Dendritic cell treated with granulocyte-macrophage colony-stimulating factor and Interleukin-4, amounts not matched to agents 40 ng/mL and 50 ng/mL, for 4 days (primary cell): ENCODE data around the gene ZNF385C.

Source experiments
- H3K27ac Mint-ChIP-seq: one replicate; pipeline ENCODE4 v1.8.0; 2022; ENCODE audit warnings: mild to moderate bottlenecking, mixed read lengths
- H3K27me3 Mint-ChIP-seq: one replicate; pipeline ENCODE4 v1.8.0; 2022; ENCODE audit warnings: mild to moderate bottlenecking, mixed read lengths
- H3K36me3 Mint-ChIP-seq: one replicate; pipeline ENCODE4 v1.8.0; 2022; ENCODE audit warnings: low read depth, mixed read lengths
- H3K4me1 Mint-ChIP-seq: one replicate; pipeline ENCODE4 v1.8.0; 2022; ENCODE audit warnings: low read depth, mixed read lengths
- H3K4me3 Mint-ChIP-seq: one replicate; pipeline ENCODE4 v1.8.0; 2022; ENCODE audit warnings: mild to moderate bottlenecking, moderate library complexity, mixed read lengths
- H3K9me3 Mint-ChIP-seq: one replicate; pipeline ENCODE4 v1.8.0; 2022; ENCODE audit warnings: mixed read lengths
- intact Hi-C: fragments of 100-400 bp; cut with micrococcal nuclease; formaldehyde crosslinking; loops from one replicate; pipeline ENCODE4 v1.15.0; 2022

Gene ZNF385C

DNA sequence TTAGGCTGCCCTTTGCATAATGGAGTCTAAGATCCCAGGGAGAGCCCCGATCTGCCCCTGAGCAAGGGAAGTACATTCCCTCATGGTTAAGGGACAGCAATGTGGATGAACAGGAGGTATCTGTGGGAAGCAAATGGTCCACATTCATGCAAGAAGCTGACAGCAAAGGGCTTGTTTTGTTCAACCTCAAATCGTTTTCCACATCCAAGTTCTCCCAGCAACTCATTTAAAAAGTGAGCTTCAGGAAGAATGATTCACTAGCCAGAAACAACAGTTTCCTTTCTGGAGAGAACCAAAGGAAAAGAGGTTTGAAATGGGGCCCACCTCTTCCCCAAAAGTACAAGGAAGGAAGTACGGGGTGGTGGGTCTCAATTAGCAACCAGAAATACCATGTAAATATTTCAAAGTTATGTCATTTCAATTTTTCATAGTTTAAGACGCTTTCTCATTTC is 33.7 kb upstream of the ZNF385C start:
- Mint-ChIP-seq H3K4me3 (no peak overlapping the region), H3K4me1 (peaks cover 82% of the 10 kb centered on the region), H3K27ac (peak overlapping the region; percentile 85), H3K27me3 (no peaks in the 10 kb centered on the region), H3K9me3 (no peaks in the 10 kb centered on the region), H3K36me3 (peaks cover 88% of the 10 kb centered on the region)
- intact Hi-C loops: loop anchor here (5.0 kb wide), 1 partner anchor 35 kb away; no protein-coding TSS in a partner anchor

GRCh38 chr17:42131232-42131631 is 33.0 kb upstream of the ZNF385C start:
- intact Hi-C loops: loop anchor here (5.0 kb wide), 1 partner anchor 36 kb away; no protein-coding TSS in a partner anchor
- peak overlapping the region; percentile 85 for H3K27ac Mint-ChIP-seq
- H3K27me3 Mint-ChIP-seq: no peaks in the 10 kb centered on the region
- H3K4me3 Mint-ChIP-seq: peak overlapping the region; percentile 2
- peaks cover 75% of the 10 kb centered on the region for H3K4me1 Mint-ChIP-seq
- H3K36me3 Mint-ChIP-seq: peaks cover 88% of the 10 kb centered on the region
- no peaks in the 10 kb centered on the region for H3K9me3 Mint-ChIP-seq

DNA sequence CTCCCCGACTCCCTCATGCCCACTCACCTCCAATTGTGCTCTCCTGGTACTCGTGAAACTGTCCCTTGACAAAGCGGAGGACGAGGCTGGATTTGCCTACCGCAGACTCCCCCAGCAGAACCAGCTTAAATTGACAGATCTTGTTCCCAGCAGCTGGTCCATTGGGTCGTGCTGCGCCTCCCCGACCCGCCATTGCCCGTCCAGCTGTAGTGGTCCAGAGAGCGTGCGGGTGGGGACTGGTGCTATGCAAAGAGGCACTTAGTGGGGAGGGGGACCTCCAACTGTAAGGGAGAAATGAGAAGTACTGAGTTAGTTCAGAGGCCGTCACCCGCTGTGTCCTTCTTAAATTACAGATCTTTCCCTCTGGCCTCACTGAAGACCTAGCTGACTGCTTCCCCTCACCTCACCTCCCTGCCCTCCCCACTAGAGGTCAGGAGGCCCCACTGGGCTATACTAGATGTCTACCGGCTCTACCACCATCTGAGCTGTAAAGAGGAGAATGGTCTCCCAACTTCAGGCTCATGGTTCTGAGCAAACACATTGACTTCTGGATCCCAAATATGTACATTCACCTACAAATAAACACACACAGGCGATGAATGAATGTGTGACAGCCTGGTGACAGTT is 32.1 kb upstream of the ZNF385C start:
- Mint-ChIP-seq H3K4me3 (peak overlapping the region; percentile 53), H3K4me1 (peaks cover 67% of the 10 kb centered on the region), H3K27me3 (no peaks in the 10 kb centered on the region), H3K36me3 (peaks cover 88% of the 10 kb centered on the region), H3K27ac (peak overlapping the region; percentile 85), H3K9me3 (no peaks in the 10 kb centered on the region)
- intact Hi-C loops: loop anchor here (5.0 kb wide), 1 partner anchor 37 kb away; no protein-coding TSS in a partner anchor

- intact Hi-C loops: no loop called here
- no peaks in the 10 kb centered on the region for H3K27me3 Mint-ChIP-seq
- H3K4me1 Mint-ChIP-seq: peaks cover 64% of the 10 kb centered on the region
- H3K27ac Mint-ChIP-seq: peak overlapping the region; percentile 85
- H3K36me3 Mint-ChIP-seq: peaks cover 92% of the 10 kb centered on the region
- no peaks in the 10 kb centered on the region for H3K9me3 Mint-ChIP-seq
- peak overlapping the region; percentile 44 for H3K4me3 Mint-ChIP-seq
Measured at GRCh38 chr17:42129109-42129837, 31.0 kb upstream of the ZNF385C start.

DNA sequence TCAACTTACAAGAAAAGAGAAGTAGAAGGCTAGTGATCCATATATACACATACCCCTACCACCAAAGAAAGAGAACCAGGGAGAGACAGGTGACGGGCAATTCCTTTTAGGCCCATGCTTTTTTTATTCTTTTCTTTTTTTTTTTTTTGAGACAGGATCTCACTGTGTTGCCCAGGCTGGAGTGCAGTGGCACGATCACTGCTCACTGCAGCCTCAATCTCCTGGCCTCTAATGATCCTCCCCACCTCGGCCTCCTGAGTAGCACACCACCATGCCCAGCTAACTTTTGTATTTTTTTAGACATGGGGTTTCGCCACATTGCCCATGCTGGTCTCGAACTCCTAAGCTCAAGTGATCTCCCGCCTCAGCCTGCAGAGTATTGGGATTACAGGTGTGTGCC is 29.1 kb upstream of the ZNF385C start:
- H3K27ac Mint-ChIP-seq: peak overlapping the region; percentile 46
- no peak overlapping the region for H3K4me3 Mint-ChIP-seq
- H3K27me3 Mint-ChIP-seq: no peaks in the 10 kb centered on the region
- H3K4me1 Mint-ChIP-seq: peaks cover 49% of the 10 kb centered on the region
- no peaks in the 10 kb centered on the region for H3K9me3 Mint-ChIP-seq
- intact Hi-C loops: no loop called here
- H3K36me3 Mint-ChIP-seq: peaks cover 90% of the 10 kb centered on the region

DNA sequence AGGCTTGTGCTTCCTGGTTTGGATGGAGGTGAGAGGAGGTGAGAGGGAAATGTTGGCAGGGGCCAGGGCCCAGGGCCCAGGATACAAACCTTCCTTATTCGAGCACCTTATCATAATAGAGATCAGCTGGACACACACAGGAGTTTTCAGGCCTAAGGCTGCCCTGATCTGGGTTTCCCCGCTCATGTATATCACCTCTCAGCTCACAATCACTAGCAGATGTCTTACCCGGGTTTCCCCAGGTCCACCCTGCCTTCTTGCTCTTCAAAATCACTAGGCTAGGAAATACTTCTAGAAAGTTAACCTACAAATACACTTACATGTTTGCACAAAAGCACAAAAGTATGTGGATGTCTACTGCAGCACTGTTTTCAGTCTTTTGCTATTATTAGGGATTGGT is 28.6 kb upstream of the ZNF385C start:
- Mint-ChIP-seq H3K9me3 (no peaks in the 10 kb centered on the region), H3K27me3 (no peaks in the 10 kb centered on the region), H3K36me3 (peaks cover 96% of the 10 kb centered on the region), H3K4me3 (no peak overlapping the region), H3K4me1 (peaks cover 53% of the 10 kb centered on the region), H3K27ac (peak overlapping the region; percentile 46)
- intact Hi-C loops: no loop called here

DNA sequence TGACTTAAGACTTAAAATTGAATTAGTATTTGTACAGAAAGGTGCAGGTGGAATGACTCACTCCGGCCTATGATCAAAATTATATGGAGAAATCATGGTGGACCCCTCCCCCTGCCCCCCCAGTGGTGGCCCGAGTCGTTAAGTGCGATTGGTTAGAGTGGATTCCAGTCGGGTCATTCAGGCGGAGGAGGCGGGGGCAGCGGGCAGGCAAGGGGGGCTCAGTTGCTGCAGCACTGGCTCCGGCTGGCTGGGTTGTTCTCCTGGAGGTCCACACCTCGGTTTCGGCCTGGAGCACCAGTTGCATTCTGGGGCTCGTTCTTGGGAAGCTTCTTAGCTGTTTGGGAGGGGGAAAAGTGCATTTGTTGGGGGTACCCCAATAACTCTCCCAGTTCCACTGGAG is 27.3 kb upstream of the ZNF385C start:
- intact Hi-C loops: no loop called here
- no peak overlapping the region for H3K27ac Mint-ChIP-seq

GRCh38 chr17:42124256-42124655 is 26.0 kb upstream of the ZNF385C start:
- H3K9me3 Mint-ChIP-seq: no peaks in the 10 kb centered on the region
- intact Hi-C loops: no loop called here
- peaks cover 81% of the 10 kb centered on the region for H3K36me3 Mint-ChIP-seq
- no peaks in the 10 kb centered on the region for H3K27me3 Mint-ChIP-seq
- no peak overlapping the region for H3K4me3 Mint-ChIP-seq
- peaks cover 44% of the 10 kb centered on the region for H3K4me1 Mint-ChIP-seq
- H3K27ac Mint-ChIP-seq: no peak overlapping the region

More for the DNA sequence above, 27.3 kb upstream of the ZNF385C start:
- H3K4me3 Mint-ChIP-seq: no peak overlapping the region
- H3K9me3 Mint-ChIP-seq: no peaks in the 10 kb centered on the region
- H3K27me3 Mint-ChIP-seq: no peaks in the 10 kb centered on the region
- peaks cover 85% of the 10 kb centered on the region for H3K36me3 Mint-ChIP-seq
- H3K4me1 Mint-ChIP-seq: peaks cover 48% of the 10 kb centered on the region

- Mint-ChIP-seq H3K36me3 (peaks cover 81% of the 10 kb centered on the region), H3K4me3 (no peak within 1 kb of the TSS), H3K27me3 (no peaks in the 10 kb centered on the region), H3K27ac (peak within 1 kb of the TSS; percentile 72), H3K4me1 (peaks cover 36% of the 10 kb centered on the region), H3K9me3 (no peaks in the 10 kb centered on the region)
- intact Hi-C loops: no loop called here
Measured at GRCh38 chr17:42122371-42123303, 24.4 kb upstream of the ZNF385C start, which contains the start of gene HSPB9. Gene HSPB9, plus strand, starts transcription at chr17:42122804. Its CDS starts 47 bp downstream, at chr17:42122851.

DNA sequence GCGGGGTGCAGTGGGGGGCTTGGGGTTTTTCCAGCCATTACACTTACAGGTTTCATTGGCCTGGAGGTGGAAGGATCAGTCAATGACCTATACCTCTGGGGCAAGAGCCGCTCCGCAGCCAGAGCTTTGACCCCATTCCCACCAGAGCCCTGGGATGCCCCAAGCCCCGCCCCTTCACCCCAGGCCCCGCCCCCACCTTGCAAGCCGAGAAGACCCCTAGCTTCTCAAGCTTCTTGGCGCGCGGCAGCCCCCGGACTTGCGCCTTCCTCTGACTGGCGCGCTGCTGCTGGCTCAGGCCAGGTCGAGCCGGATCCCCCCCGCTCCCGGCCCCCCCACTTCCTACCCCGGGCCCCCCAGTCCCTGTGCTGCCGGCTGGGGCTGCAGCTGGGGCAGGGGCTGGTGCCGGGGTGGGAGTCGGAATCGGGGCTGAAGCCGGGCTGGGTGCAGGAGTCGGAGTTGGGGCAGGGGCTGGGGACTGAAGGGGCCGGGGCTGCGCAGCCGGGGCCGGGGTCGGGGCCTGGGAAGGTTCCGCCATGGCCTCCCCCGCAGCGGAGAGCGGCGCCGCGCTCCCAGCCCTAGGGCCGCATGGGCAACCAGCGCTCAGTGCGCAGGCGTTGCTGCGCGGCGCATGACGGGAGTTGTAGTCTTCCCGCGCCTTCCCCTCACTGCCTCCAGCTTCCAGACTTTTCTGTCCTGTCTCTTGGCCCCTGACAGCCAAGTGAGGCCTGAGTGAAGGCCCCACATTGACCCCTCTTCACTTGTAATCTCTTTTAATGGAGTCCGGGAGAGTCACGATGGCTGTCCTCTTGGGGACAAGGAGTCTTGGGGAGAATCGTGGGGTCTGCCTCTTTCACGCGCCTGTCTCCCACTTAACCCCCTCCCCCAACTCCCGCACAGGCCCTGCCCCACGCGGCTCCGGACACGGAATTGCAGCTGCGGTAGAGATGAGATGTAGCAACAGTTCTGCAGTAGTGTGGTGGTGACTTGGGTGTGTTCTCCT is 22.8 kb upstream of the ZNF385C start, which contains the start of gene KAT2A:
TSS of gene KAT2A (minus strand) at position 598 of the 1,000 bp plus-strand sequence. CDS start at position 535, 63 bp downstream.
- Mint-ChIP-seq H3K27me3 (no peaks in the 10 kb centered on the region), H3K27ac (peak within 1 kb of the TSS; percentile 72), H3K4me1 (peaks cover 44% of the 10 kb centered on the region), H3K9me3 (no peaks in the 10 kb centered on the region), H3K4me3 (peak within 1 kb of the TSS; percentile 58), H3K36me3 (peaks cover 77% of the 10 kb centered on the region)
- intact Hi-C loops: no loop called here

DNA sequence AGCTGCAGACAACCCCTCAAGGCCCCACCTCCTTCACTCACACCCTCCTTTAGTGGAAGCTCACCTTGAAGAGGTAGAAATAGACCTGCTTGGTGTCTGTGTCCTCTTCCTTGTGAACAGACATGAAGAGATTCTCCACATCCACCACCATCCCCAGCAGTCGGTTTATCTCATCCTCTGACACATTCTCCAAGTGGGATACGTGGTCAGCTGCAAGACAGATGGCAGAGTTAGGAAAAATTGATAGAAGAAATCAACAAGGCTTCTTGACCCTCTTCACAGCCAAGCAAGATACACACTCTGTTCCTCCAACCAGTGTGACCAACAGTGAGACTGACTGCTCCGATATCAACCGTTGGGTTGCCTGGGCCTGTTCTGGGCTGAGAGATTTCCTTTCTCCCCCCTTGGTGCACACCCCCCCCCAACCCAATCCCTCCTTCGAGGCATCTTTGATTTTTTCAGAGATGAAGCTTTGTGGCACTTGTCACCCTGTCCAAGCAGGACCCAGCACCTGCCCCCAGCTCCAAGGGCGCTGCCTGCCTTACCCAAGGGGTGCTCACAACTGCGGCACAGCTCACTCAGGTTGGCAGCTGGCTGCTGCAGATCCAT is 22.0 kb upstream of the ZNF385C start:
- Mint-ChIP-seq H3K4me3 (peak overlapping the region; percentile 48), H3K9me3 (no peaks in the 10 kb centered on the region), H3K36me3 (peaks cover 77% of the 10 kb centered on the region), H3K4me1 (peaks cover 50% of the 10 kb centered on the region), H3K27ac (no peak overlapping the region), H3K27me3 (no peaks in the 10 kb centered on the region)
- intact Hi-C loops: no loop called here

- peaks cover 77% of the 10 kb centered on the region for H3K36me3 Mint-ChIP-seq
- peaks cover 49% of the 10 kb centered on the region for H3K4me1 Mint-ChIP-seq
- intact Hi-C loops: loop anchor here (2.0 to 5.0 kb wide), 2 partner anchors 52 to 62 kb away; partner anchors contain the start of gene KCNH4
- no peaks in the 10 kb centered on the region for H3K27me3 Mint-ChIP-seq
- no peak overlapping the region for H3K4me3 Mint-ChIP-seq
- no peaks in the 10 kb centered on the region for H3K9me3 Mint-ChIP-seq
- no peak overlapping the region for H3K27ac Mint-ChIP-seq
Measured at GRCh38 chr17:42119301-42119700, 21.0 kb upstream of the ZNF385C start.
